Spleen (tissue), 7 donors: ENCODE results near the gene TRIM33.

Experiments
- POLR2A ChIP-seq, 3 donors: fragments of 450-650 bp; IDR thresholded peaks; one replicate each; pipeline ENCODE4 v1.5.1; 2017; ENCODE audit warnings: antibody characterized with exemption in 3 of 3, mild to moderate bottlenecking in 1 of 3
- POLR2AphosphoS5 ChIP-seq, 3 donors: sonication (generic); formaldehyde crosslinking; IDR thresholded peaks; one replicate each; pipeline ENCODE4 v1.5.1; 2017; ENCODE audit warnings: antibody characterized with exemption in 3 of 3
- TF ChIP-seq, protein P1 (sequence below), 11 experiments: fragments of 200-600 bp in 7 of 11; fragments of 450-650 bp in 4 of 11; sonication (generic) in 4 of 11; IDR thresholded peaks in 8 of 11; conservative IDR thresholded peaks in 3 of 11; 1 replicate in 7 of 11; 2 replicates in 4 of 11; pipeline versions ENCODE4 v1.4.0 to v1.8.0; 2016 to 2021; ENCODE audit warnings: antibody characterized with exemption in 11 of 11, inconsistent platforms in 4 of 11, mild to moderate bottlenecking in 1 of 11
- donor health status: DM: no; HTN: no; CAD: no; lungs with moderate emphysema.
- donor health status: DM: no; HTN: no; CAD: no.
- donor health status: DM: no; HTN: no; CAD: no.

DNA sequence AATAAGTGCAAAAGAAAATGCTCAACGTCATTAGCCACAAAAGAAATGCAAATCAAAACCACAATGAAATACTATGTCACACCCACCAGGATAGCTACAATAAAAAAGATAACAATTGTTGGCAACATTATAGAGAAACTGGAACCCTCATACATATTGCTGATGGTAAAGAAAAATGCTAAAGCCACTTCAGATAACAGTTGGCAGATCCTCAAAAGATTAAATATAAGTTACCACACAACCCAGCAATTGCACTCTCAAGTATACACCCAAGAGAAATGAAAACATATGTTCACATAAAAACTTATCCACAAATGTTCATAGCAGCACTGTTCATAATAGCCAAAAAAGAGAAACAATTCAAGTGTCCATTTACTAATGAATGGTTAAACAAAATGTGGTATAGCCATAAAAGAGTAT lies 20.7 kb downstream of the TRIM33 start:
- TF ChIP-seq POLR2A (IDR thresholded peaks at IDR 0.05) (no peak), POLR2AphosphoS5 (IDR thresholded peaks at IDR 0.05) (no peak)
- TF ChIP-seq, protein P1, sequence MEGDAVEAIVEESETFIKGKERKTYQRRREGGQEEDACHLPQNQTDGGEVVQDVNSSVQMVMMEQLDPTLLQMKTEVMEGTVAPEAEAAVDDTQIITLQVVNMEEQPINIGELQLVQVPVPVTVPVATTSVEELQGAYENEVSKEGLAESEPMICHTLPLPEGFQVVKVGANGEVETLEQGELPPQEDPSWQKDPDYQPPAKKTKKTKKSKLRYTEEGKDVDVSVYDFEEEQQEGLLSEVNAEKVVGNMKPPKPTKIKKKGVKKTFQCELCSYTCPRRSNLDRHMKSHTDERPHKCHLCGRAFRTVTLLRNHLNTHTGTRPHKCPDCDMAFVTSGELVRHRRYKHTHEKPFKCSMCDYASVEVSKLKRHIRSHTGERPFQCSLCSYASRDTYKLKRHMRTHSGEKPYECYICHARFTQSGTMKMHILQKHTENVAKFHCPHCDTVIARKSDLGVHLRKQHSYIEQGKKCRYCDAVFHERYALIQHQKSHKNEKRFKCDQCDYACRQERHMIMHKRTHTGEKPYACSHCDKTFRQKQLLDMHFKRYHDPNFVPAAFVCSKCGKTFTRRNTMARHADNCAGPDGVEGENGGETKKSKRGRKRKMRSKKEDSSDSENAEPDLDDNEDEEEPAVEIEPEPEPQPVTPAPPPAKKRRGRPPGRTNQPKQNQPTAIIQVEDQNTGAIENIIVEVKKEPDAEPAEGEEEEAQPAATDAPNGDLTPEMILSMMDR (IDR thresholded peaks at IDR 0.05 in 8 of 11, conservative IDR thresholded peaks at IDR 0.05 in 3 of 11), result no peak
